D721Med (cell line): ENCODE results near the gene MSL1.

Experiments used
- DNase-seq: peaks from one replicate; pipeline ENCODE4 v3.0.0; 2011; ENCODE audit warnings: low spot score; ENCODE audit not compliant: insufficient read length
- FAIRE-seq: peaks from 2 replicates; lab custom pipeline; 2011; peaks lifted over from hg19 to GRCh38; lab: Jason Lieb, UNC
- CTCF ChIP-seq: IDR thresholded peaks from 2 replicates; pipeline ENCODE4 v1.5.1; 2012; ENCODE audit warnings: mild to moderate bottlenecking, control low read depth; ENCODE audit not compliant: insufficient read depth; ENCODE audit errors: missing control alignments

The MSL1 gene

DNA sequence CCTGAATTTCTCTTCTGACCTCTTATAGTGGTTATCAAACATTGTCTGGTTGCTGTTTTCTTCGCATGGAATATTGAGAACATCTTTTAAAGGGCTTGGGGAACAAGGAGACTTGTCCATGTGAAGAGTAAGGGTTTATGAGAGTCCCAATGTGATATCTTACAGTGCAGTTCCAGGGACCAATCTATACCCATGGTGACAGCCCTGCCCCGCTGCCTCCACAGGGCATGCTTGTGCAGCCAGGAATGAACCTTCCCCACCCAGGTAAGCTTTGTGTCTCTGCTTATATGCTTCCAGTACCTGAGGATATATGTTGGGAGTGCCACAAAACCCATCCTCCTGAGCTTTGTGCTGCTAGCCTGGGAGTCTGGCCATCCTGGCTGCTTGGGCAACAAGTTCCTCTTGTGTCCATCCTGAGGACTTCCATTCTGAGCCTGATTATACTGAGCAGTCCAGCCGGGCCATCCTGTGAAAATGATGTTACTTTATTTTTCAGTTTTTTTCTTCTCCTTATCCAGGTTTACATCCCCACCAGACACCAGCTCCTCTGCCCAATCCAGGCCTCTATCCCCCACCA, 46.0 kb downstream of the MSL1 start:
- DNase-seq (no peak), FAIRE-seq (no peak)
- TF ChIP-seq CTCF, result no peak

- FAIRE-seq, result no peak
- DNase-seq, result no peak
- peak; percentile 87 for TF ChIP-seq CTCF
These were observed 46.6 kb downstream of the MSL1 start for GRCh38 chr17:40168262-40168832.

- FAIRE-seq (no peak), DNase-seq (no peak)
- TF ChIP-seq CTCF, result no peak
These were observed 48.6 kb downstream of the MSL1 start for GRCh38 chr17:40170325-40170724.

DNA sequence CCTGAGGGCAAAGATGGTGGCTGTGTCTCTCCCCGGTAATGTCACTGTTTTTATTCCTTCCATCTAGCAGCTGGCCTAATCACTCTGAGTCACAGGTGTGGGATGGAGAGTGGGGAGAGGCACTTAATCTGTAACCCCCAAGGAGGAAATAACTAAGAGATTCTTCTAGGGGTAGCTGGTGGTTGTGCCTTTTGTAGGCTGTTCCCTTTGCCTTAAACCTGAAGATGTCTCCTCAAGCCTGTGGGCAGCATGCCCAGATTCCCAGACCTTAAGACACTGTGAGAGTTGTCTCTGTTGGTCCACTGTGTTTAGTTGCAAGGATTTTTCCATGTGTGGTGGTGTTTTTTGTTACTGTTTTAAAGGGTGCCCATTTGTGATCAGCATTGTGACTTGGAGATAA, 50.0 kb downstream of the MSL1 start:
- no peak for DNase-seq

DNA sequence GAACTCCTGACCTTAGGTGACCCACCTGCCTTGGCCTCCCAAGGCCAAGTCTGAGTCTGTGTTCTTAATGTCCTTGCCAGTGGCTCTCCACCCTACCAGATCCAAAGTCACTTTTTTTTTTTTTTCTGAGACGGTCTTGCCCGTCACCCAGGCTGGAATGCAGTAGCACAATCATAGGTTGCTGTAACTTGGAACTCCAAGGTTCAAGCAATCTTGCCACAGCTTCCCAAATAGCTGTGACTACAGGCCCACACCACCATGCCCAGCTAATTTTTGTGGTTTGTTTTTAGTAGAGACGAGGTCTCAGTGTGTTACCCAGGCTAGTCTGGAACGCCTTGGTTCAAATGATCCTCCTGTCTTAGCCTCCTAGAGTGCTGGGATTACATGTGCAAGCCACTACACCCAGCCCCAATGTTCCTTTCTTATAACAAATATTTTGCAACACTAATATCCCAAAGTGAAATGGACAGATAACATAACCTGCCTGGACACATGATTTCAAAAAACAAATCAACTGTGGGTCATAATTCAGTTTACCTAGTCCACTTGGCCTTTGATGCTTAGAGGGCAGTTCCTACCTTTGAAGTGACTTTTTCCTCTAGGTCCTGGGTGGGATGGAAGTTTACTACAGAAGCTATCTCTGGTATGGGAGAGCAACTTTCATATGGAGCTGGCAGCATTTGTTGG, 51.5 kb downstream of the MSL1 start:
- DNase-seq, result no peak
- no peak for TF ChIP-seq CTCF
- FAIRE-seq, result no peak

More for the DNA sequence above, 50.0 kb downstream of the MSL1 start:
- FAIRE-seq, result no peak
- no peak for TF ChIP-seq CTCF

- FAIRE-seq (no peak), DNase-seq (no peak)
- no peak for TF ChIP-seq CTCF
These were observed 52.0 kb downstream of the MSL1 start for GRCh38 chr17:40173778-40174135.

- FAIRE-seq, result no peak
- DNase-seq, result no peak
- TF ChIP-seq CTCF, result no peak
These were observed 52.7 kb downstream of the MSL1 start for GRCh38 chr17:40174514-40174913.
